ENCODE results near the gene SPNS1.

DNA sequence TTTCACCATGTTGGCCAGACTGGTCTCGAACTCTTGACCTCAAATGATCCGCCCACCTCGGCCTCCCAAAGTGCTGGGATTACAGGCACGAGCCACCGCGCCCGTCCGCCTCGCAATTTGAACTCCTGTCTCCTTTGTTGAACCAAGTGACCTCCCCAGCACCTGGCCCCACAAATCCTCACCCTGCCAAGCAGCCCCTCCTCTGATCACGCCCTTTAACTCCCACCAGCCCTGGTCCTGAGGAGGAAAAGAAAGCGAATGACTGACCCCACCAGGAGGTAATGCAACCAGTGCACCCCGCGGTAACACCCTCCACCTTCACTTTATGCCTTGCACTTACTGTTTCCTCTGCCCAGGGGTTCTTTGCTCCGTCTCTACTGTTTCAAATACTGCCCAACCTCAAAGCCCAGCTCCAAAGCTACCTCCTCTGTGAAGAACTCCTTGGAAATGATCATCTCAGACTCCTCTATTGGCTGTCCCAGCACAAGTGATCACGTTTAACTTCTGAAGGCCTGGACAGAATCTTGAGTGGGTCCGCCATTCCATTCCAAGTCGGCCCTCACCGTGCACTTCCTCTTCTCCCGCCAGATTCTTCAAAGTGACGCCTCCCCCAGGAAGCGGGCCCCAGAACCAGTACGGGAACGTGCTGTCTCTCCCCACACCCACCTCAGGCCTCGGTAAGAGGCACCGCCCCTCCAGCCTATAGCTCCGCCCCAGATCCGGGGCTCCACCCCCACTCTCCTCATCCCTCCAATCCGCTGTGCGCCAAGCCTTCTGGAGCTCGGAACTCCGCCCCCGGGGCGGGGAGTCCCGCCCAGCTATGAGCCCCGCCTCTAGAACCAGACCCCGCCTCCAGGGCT lies 38.4 kb upstream of the SPNS1 start:
- TF ChIP-seq, protein P1, sequence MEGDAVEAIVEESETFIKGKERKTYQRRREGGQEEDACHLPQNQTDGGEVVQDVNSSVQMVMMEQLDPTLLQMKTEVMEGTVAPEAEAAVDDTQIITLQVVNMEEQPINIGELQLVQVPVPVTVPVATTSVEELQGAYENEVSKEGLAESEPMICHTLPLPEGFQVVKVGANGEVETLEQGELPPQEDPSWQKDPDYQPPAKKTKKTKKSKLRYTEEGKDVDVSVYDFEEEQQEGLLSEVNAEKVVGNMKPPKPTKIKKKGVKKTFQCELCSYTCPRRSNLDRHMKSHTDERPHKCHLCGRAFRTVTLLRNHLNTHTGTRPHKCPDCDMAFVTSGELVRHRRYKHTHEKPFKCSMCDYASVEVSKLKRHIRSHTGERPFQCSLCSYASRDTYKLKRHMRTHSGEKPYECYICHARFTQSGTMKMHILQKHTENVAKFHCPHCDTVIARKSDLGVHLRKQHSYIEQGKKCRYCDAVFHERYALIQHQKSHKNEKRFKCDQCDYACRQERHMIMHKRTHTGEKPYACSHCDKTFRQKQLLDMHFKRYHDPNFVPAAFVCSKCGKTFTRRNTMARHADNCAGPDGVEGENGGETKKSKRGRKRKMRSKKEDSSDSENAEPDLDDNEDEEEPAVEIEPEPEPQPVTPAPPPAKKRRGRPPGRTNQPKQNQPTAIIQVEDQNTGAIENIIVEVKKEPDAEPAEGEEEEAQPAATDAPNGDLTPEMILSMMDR (IDR thresholded peaks at IDR 0.05; ENCODE audit: low read length) = no peak
- TF ChIP-seq EZH2 (IDR thresholded peaks at IDR 0.05; ENCODE audit: borderline replicate concordance, low read length) = no peak
